Mucosa of descending colon (tissue), 3 donors: ENCODE data around the gene PPM1D. TPM values are rescaled to one million over a fixed set of nuclear protein-coding genes. Genes with fewer than 3 reads are reported as not detected.
A peak's percentile ranks its signal among the peaks of the same experiment; 100 is the strongest.
"Not testable (repeated sequence)": the region's sequence is repeated elsewhere in the genome, so short reads cannot be mapped to it uniquely, and the experiment has no call there.

Experiments
- ATAC-seq: fragments of 200-7000 bp; cut with Tn5 transposase; one replicate; pipeline ENCODE4 v1.9.1; 2020; ENCODE audit warnings: mild to moderate bottlenecking, moderate library complexity
- DNase-seq, 3 donors: peaks; one replicate each; pipeline ENCODE4 v3.0.0-alpha.2; 2020
- H3K36me3 ChIP-seq: fragments of 200-600 bp; one replicate; pipeline ENCODE4 v1.8.0; 2021; ENCODE audit warnings: low read depth, mild to moderate bottlenecking
- H3K4me1 ChIP-seq: fragments of 200-600 bp; one replicate; pipeline ENCODE4 v1.8.0; 2021; ENCODE audit warnings: low read depth, mild to moderate bottlenecking
- H3K4me3 ChIP-seq: fragments of 200-600 bp; one replicate; pipeline ENCODE4 v1.8.0; 2021; ENCODE audit warnings: mild to moderate bottlenecking
- H3K9me3 ChIP-seq: fragments of 200-600 bp; one replicate; pipeline ENCODE4 v1.8.0; 2021; ENCODE audit warnings: mild to moderate bottlenecking
- intact Hi-C, 2 donors: fragments of 100-400 bp; cut with DNase I in 1 of 2; cut with micrococcal nuclease in 1 of 2; formaldehyde crosslinking; loops; one replicate each; pipeline versions ENCODE4 v1.11.0 to v1.11.1; 2022; cut with DNase I, micrococcal nuclease
- total RNA-seq, 3 donors: library from RNA; stranded (reverse); fragmentation: NEBNext Ultra II Directional in 2 of 3; extraction: Animal tissue kit (Norgen Biotek cat#: 25700) in 2 of 3; gene quantifications; one replicate each; pipeline versions ENCODE4 v1.2.1 to v1.2.4, GENCODE V29; 2021 to 2023
- TF ChIP-seq, protein P1 (sequence below): fragments of 200-600 bp; IDR thresholded peaks from one replicate; pipeline ENCODE4 v1.8.0; 2022; ENCODE audit warnings: antibody characterized with exemption, mild to moderate bottlenecking
- donor health status: DM: no; HTN: no; CAD: no; lungs with moderate emphysema.
- donor health status: DM: no; HTN: no; CAD: no.
- donor health status: DM: no; HTN: yes; CAD: no.

PPM1D gene
- total RNA-seq, 3 donors from 2014 or later = 16.0 to 20.6 (median 16.3) TPM

DNA sequence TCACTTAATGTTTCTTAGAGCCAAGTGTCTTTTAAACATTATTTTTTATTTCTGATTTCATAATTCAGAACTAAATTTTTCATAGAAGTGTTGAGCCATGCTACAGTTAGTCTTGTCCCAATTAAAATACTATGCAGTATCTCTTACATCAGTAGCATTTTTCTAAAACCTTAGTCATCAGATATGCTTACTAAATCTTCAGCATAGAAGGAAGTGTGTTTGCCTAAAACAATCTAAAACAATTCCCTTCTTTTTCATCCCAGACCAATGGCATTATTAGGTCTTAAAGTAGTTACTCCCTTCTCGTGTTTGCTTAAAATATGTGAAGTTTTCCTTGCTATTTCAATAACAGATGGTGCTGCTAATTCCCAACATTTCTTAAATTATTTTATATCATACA, 64.0 kb downstream of the PPM1D start:
- intact Hi-C loops = no loop called here
- no peaks in the 10 kb centered on the region for H3K36me3 ChIP-seq
- H3K9me3 ChIP-seq = no peaks in the 10 kb centered on the region
- H3K4me3 ChIP-seq = no peak overlapping the region
- TF ChIP-seq, protein P1, sequence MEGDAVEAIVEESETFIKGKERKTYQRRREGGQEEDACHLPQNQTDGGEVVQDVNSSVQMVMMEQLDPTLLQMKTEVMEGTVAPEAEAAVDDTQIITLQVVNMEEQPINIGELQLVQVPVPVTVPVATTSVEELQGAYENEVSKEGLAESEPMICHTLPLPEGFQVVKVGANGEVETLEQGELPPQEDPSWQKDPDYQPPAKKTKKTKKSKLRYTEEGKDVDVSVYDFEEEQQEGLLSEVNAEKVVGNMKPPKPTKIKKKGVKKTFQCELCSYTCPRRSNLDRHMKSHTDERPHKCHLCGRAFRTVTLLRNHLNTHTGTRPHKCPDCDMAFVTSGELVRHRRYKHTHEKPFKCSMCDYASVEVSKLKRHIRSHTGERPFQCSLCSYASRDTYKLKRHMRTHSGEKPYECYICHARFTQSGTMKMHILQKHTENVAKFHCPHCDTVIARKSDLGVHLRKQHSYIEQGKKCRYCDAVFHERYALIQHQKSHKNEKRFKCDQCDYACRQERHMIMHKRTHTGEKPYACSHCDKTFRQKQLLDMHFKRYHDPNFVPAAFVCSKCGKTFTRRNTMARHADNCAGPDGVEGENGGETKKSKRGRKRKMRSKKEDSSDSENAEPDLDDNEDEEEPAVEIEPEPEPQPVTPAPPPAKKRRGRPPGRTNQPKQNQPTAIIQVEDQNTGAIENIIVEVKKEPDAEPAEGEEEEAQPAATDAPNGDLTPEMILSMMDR = no peak
- no peaks in the 10 kb centered on the region for H3K4me1 ChIP-seq
- DNase-seq = no peak
- no peak for ATAC-seq

DNA sequence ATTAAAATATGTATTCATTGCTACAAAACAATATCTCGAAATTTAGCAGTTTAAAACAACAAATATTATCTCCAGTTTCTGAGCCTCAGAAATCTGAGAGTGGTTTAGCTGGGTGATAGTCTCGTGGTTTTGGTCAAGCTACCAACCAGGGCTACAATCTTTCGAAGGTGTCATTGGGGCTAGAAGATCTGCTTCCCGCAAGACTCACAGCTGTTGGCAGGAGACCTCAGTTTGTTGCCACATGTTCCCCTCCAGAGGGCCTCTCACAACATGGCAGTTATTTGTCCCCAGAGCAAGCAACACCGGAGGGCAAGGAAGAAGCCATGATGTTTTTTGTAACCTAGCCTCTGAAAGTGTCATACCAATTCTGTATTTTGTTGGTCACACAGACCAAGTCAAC, 65.6 kb downstream of the PPM1D start:
- Histone ChIP-seq H3K4me3 (no peak overlapping the region), H3K4me1 (no peaks in the 10 kb centered on the region), H3K36me3 (no peaks in the 10 kb centered on the region), H3K9me3 (no peaks in the 10 kb centered on the region)
- DNase-seq (no peak), ATAC-seq (no peak)
- TF ChIP-seq, protein P1 = no peak
- intact Hi-C loops = no loop called here

DNA sequence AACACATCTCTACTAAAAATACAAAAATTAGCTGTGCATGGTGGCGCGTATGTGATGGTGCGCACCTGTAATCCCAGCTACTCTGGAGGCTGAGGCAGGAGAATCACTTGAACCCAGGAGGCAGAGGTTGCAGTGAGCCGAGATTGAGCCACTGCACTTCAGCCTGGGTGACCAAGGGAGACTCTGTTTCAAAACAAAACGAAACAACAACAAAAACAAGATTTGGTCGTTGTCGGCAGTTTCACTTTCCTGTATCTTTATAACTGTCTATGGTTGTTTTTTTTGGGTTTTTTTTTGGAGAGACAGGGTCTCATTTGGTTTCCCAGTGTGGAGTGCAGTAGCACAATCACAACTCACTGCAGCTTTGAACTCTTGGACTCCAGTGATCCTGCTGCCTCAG, 68.7 kb downstream of the PPM1D start:
- ATAC-seq, H3K9me3 ChIP-seq, H3K4me1 ChIP-seq, intact Hi-C loops, H3K36me3 ChIP-seq, DNase-seq, H3K4me3 ChIP-seq: not testable (repeated sequence)

DNA sequence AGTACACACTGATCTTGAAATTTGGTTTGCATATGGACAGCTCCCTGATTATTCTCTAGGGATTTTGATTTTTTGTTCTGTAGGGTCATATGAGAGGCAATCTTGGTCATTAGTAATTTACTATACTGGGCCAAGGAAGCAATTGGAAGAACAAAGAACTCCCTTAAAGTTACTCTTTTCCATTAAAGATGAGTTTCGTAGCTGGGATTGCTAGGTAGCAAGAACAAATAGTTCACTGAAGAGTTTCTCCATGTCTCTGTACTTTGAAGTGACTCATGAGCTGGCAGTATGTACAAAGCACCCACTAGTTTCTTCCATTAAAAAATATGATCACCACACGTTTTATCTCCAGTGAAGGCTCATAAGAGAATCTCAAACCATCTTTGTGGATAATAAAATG, 71.5 kb downstream of the PPM1D start:
- TF ChIP-seq, protein P1 = no peak
- no peak for DNase-seq
- Histone ChIP-seq H3K9me3 (no peaks in the 10 kb centered on the region), H3K4me1 (no peaks in the 10 kb centered on the region), H3K36me3 (no peaks in the 10 kb centered on the region), H3K4me3 (no peak overlapping the region)
- no peak for ATAC-seq
- intact Hi-C loops = no loop called here

DNA sequence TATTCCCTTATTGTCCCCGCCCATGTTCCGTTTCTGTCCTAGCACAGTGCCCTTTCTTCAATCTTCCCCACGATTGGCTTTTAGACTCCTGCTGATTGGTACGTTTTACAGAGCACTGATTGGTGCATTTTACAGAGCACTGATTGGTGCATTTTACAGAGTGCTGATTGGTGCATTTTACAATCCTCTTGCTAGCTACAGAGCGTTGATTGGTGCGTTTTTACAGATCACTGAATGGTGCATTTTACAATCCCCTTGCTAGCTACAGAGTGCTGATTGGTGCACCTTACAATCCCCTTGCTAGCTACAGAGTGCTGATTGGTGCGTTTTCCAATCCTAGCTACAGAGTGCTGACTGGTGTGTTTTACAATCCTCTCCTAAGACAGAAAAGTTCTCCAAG, 74.6 kb downstream of the PPM1D start:
- H3K4me3 ChIP-seq, intact Hi-C loops, ATAC-seq, H3K9me3 ChIP-seq, H3K4me1 ChIP-seq, H3K36me3 ChIP-seq, DNase-seq: not testable (repeated sequence)

DNA sequence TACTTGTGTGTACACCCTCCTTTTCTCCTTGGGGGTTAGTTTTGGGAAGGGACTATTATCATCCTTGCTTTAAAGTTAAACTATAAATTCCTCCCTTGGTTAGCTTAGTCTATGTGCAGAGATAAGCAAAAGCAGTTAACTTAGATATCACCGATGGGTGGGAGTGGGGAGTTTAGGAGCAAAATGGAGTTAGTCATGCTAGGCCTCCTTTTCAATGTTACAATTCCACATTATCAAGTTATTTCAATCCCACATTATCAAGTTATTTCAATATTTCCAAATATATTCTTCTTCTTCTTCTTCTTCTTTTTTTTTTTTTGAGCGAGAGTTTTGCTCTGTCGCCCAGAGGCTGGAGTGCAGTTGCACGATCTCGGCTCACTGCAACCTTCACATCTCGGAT, 76.0 kb downstream of the PPM1D start:
- Histone ChIP-seq H3K9me3 (no peaks in the 10 kb centered on the region), H3K4me3 (no peak overlapping the region), H3K36me3 (no peaks in the 10 kb centered on the region), H3K4me1 (peaks cover 9% of the 10 kb centered on the region)
- TF ChIP-seq, protein P1 = no peak
- ATAC-seq (no peak), DNase-seq (no peak)
- intact Hi-C loops = no loop called here

DNA sequence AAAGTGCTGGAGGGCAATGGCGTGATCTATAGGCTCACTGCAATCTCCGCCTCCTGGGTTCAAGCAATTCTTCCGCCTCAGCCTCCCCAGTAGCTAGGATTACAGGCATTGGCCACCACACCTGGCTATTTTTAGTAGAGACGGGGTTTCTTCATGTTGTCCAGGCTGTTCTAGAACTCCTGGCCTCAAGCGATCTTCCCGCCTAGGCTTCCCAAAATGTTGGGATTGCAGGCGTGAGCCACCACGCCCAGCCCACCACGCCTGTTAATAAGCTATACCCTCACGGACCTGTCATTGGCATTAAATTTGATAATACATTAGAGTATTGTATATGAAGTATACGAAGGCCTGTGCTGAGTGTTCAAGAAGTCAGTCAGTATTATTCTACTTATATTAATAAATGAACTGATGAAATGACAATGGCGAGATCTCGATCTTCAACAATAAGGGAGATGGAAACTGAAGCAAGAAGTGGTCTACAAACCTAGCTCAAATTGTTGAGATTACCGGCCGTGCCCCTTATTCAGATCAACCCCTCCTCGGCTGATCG, 76.8 kb downstream of the PPM1D start:
- intact Hi-C loops = no loop called here
- Histone ChIP-seq H3K4me1 (peaks cover 9% of the 10 kb centered on the region), H3K4me3 (peak overlapping the region; percentile 46), H3K36me3 (no peaks in the 10 kb centered on the region), H3K9me3 (no peaks in the 10 kb centered on the region)
- TF ChIP-seq, protein P1 = no peak
- ATAC-seq (no peak), DNase-seq (peak in 2 of 3 donors; percentile 17 to 37)
